HUDEP-2 (cell line): Measurements from ENCODE around the gene SBSN.

Source experiments
- DNase-seq, 76 experiments: peaks; one replicate each; lab custom pipeline; 2025; ENCODE audit not compliant: unreplicated experiment in 76 of 76; lab: John Stamatoyannopoulos, UW

SBSN gene

DNA sequence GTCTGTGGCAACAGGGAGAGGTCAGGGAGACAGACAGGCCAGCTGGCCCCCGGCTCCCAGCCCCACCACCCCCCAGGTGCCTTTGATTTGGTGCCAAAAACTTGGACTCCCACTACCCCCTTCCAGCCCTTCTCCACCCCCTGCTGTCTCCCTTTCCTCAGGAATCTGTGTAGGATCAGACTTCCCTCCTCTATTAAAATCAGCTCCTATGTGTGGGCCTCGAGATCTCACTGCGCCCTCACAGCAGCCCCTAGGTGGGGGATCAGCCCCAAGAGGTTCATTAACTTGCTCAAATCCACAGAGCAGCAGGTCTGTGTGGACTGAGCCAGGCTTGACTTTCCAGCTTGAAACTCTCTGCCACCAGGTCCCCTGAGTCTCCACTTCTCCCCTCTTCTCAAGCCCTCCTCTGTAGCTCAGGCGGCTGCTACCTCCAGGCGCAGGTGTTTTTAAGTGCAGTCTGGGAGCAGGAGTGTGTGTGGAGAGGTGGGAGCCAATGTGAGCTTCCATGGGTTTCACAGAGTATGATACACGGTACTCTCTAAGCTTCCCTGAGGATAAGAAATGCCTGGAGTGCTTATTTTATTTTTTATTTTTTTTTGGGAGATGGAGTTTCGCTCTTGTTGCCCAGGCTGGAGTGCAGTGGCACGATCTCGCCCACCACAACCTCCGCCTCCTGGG is 6.8 kb upstream of the SBSN start:
- DNase-seq = no peak

DNA sequence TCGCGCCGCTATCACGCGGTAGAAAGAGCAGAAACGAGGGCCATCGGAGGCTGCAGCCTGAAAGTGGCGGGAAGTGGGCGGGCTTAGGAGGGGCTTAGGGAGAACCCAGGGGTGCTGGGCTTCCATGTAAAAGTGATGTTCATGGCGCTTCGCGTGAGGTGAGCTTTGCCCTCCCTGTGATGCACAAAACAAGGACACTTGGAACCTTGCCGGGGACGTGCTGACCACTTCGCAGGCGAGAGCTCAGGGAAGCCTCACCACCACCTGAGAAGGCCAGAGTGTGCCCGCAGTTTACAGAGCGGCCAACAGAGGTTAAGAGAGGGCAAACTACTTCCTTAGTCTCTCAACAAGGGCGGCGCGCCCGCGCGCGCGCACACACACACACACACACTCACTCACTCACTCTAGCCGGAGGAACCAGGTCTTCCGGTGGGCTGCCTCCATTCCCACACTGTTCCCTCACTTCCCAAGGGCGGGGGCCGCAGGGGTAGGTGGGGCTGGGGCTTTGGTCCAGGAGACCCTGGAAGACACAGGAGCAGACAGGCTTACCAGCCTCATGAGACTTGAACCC is 5.8 kb upstream of the SBSN start:
- peak in 15 of 76 experiments; percentile 13 to 32 (median 24) for DNase-seq

- no peak for DNase-seq
Measured at GRCh38 chr19:35533201-35533821, 5.2 kb upstream of the SBSN start, which contains the start of gene GAPDHS. Gene GAPDHS, plus strand, starts transcription at chr19:35533456. Its CDS starts 72 bp downstream, at chr19:35533528.

- DNase-seq = no peak
Measured at GRCh38 chr19:35531291-35531690, 3.2 kb upstream of the SBSN start.

DNA sequence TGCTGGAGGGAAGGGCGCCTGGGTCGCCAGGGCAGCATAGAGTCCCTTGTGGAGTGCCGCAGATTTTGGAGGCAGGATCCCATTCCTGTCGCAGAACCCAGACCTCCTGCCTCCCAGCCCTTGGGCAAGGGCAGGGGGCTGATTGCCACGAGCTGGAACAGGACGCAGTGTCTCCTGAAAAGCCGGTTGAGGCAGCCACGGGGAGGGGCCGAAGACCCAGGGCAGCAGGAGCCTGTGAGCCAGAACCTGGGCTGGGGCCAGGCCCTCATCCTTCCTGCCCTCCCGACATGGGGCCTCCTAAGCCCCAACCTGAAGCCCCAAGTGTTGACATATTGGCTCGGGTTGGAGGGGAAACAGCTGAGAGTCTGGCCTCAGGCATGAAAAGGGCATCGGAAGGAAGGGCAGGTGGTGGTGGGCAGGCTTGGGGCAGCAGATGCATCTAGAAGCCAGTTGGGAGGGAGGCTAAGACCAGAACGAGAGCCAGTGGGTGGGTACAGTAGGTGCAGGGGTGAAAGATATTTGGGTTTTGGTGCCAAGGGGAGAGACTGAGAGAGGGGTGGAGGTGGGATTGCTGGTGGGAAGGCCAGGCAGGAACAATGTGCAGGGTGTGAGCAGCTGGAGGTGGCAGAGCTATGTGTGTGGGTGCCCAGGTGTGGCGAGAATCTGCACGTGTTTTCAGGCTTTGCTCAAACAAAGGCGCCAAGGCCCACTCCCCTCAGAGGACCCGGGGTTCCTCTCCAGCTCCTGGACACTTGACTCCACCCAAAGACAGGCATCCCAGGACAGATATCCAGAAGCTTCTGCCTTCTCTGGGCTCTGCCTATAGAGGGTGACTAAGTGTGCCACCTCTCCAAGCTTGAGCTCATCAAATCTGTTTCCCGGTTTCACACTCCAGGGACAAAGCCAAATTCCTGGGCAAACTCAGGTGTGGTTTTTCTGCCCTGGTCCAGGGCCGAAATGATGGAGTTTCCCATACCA is 1.4 kb upstream of the SBSN start:
- no peak for DNase-seq

GRCh38 chr19:35525873-35526272 is 2.2 kb downstream of the SBSN start:
- peak in 1 of 76 experiments; percentile 14 for DNase-seq

DNA sequence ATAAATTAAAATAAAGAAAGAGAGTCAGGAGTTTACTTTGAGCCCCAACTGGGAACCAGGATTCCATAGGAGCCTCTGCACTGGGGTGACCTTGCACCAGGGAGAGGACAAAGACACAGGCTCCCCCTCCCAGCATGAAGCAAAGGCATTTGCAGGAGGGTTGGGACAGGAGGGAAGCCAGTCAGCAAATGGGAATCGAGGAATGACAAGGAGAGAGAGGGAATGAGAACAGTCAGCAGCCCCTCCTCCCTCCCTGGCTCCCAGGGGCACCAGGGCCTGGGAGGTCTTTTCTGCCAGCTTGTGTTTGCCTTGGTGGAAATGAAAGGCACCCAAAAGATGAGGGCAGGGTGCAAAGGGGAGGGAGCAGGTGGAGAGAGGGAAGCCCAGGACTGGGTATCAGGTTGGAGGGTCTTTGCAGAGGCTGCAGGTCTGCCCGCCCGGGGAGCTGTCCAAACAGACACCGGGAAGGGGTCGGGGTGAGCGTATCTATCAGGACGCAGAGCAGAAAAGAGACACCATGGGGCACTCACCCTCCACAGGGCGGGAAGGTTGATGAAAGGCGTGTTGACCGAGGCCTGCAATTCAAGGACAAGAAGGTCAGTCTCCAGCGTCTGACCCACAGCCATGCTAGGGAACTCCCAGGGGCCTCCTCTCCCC is 3.8 kb downstream of the SBSN start:
- no peak for DNase-seq

DNA sequence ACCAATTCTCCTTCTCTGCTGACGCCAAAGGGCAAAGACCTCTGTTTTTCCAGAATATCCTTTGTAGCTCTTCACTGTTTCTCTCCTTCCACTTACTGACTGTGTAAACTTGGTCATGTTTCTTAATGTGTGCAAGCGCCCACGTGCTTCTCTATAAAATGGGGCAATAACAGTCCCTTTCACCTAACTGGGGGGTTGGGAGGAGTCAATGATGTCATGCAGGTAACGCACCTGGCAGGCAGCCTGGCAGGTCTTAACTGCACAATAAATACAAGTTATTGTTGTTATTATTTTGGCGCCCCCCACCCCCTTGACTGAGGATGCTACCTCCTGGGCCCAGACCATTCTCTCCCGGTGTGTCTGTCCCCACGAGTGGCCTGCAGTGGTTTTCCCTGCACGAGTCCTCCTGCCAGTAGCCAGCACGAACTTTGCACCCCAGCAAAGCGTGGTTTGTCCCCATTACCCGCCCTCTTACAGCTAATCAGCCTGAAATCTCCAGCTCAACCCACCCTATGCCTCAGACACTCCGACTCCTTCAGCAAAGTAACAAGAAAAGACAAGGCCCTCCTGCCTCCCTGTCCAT is 5.3 kb downstream of the SBSN start:
- DNase-seq = no peak

DNA sequence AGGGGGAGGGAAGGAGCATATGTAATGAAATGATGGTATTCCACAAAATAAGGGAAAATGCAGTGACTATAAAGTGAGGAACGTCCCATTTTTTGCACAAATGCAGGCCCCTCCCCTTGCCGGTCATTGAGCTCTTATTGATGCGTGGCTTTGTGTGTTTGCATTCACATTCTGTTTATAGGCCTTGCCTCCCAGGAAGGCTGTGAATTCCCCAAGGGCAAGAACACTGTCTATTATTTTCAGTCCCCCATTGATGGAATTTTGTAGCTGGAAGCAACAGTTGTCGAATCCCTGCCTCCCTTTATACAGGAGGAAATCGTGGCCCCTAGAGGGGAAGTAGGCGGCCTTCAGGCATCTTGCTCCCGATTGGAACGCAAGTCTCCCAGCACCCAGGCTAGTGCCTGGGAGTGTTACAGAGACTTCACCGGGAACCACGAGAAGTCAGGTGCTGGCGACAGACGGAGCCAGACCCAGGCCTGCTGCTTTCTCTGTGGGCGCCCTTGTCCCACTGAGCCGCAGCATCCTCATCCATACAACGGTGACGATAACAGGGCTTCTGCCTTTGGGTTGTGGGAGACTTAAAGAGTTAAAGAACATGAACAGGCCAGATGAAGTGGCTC is 6.9 kb downstream of the SBSN start:
- DNase-seq = no peak

DNA sequence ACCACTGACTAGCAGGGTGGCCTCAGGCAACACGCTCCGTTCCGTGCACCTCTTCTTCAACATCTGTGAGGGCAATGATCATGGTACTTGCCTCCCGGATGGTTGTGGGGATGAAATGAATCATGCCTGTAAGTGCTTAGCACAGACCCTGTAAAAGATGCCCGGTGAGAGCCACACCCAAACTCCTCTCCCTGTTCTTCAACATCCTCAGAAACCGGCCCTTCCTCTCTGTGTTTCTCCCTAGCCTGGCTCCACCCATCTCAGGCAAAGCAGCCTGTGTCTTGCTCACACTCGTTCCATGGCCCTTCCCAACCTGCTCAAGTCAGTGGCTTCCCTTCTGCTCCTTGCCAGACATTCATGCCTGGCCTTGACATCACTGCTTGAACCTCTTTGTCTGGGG is 8.8 kb downstream of the SBSN start:
- DNase-seq = no peak

GRCh38 chr19:35518313-35518712 is 9.8 kb downstream of the SBSN start:
- DNase-seq = no peak

GRCh38 chr19:35517342-35517741 is 10.8 kb downstream of the SBSN start:
- no peak for DNase-seq

GRCh38 chr19:35516310-35516709 is 11.8 kb downstream of the SBSN start:
- DNase-seq = no peak

GRCh38 chr19:35514282-35514809 is 13.8 kb downstream of the SBSN start:
- DNase-seq = no peak

DNA sequence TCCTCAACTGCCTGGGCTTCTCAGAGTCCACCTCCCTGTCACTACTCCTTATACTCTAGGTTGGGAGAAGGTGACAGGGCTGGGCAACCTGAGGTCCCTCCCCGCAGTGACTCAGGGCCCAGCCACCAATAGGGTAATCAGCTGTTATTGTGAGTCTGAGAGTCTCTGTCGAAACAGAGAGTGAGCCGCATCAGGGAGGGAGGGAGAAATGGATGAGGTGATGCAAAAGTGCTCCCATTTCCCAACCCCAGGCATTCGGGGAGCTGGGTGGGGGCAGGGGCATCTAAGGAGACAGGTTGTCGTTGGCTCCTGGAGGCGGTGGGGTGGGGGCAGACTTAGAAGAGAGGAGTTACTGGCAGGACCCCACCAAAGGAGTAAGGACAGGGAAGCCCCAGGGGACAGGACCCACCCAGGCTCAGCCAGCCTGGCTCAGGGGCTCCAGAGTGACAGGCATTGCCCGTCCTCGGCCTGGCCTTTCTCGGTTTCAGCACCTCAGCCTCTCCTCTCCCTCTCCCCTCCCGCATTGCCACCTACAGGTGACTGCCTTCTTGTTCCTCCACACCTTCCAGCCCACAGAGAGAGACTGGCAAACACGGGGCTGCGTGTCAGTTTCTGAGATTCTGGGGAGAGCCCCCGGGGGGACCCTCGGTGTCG is 14.4 kb downstream of the SBSN start, which contains the start of gene DMKN:
Gene DMKN, minus strand, starts transcription at position 22 of the 654 bp plus-strand sequence. CDS start 174 bp downstream, outside the sequence.
- DNase-seq = no peak

GRCh38 chr19:35512831-35513627 is 15.1 kb downstream of the SBSN start:
- DNase-seq = no peak

DNA sequence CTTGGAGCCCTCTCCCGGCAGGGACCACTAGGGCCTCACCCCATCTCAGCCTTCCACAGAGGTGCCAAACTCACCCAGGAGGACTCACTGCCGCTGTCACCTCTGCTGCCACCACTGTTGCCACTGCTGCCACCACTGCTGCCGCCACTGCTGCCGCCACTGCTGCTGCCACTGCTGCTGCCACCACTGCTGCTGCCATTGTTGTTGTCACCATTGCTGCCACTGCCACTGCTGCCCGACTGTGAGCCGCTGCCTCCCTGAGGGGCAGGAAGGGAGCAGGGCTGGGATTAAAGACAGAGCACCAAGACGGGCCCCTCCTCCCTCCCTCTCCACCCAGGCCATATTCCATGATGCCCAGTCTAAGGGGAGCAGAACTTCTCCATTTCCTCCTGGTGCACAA is 16.8 kb downstream of the SBSN start:
- DNase-seq = no peak

DNA sequence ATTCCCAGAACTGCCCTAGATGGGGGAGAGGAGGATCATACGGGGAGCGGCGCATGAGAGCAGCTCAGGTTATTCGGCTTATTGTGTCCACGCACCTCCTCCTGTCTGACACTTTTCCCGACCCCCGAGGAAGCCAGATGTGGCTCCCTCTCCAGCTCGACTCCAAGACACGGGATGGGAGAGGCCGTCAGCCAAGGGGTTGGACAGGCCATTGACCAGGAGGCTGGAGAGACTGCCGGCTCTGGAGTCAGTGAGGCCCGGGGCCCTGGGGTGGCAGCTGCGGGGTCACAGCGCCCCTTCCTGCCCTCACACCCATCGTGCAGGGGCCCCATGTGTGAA is 17.5 kb downstream of the SBSN start:
- no peak for DNase-seq
